SJCRH30 (cell line): Measurements from ENCODE around the gene ENOPH1. TPM values are rescaled to one million over a fixed set of nuclear protein-coding genes. Genes with fewer than 3 reads are reported as not detected.
"Not testable (repeated sequence)": the region's sequence is repeated elsewhere in the genome, so short reads cannot be mapped to it uniquely, and the experiment has no call there.

Source experiments
- DNase-seq, 2 experiments: peaks; one replicate each; pipeline ENCODE4 v3.0.0-alpha.2; 2015 to 2020
- H3K27ac ChIP-seq: fragments of 250-450 bp; sonication (Bioruptor Pico); 2 replicates; pipeline ENCODE4 v1.5.1; 2020; ENCODE audit warnings: mild to moderate bottlenecking, moderate library complexity
- H3K27me3 ChIP-seq: fragments of 250-450 bp; sonication (Bioruptor Pico); 2 replicates; pipeline ENCODE4 v1.5.1; 2020; ENCODE audit warnings: mild to moderate bottlenecking, moderate library complexity
- H3K36me3 ChIP-seq: fragments of 250-450 bp; sonication (Bioruptor Pico); 2 replicates; pipeline ENCODE4 v1.5.1; 2020; ENCODE audit warnings: mild to moderate bottlenecking, moderate library complexity
- H3K4me1 ChIP-seq: fragments of 250-450 bp; sonication (Bioruptor Pico); 2 replicates; pipeline ENCODE4 v1.5.1; 2020; ENCODE audit warnings: mild to moderate bottlenecking, moderate library complexity
- H3K4me3 ChIP-seq: fragments of 250-450 bp; sonication (Bioruptor Pico); 2 replicates; pipeline ENCODE4 v1.5.1; 2020; ENCODE audit warnings: mild to moderate bottlenecking, moderate library complexity
- H3K9me3 ChIP-seq: fragments of 250-450 bp; sonication (Bioruptor Pico); replicated peaks from 2 replicates; pipeline ENCODE4 v1.5.1; 2020; ENCODE audit warnings: mild to moderate bottlenecking, moderate library complexity
- total RNA-seq: library from RNA; depleted of rRNA; stranded (reverse); fragments of >200 nt; shearing (Covaris generic); gene quantifications from 2 replicates; pipeline ENCODE4 v1.2.3, GENCODE V29; 2014

The ENOPH1 gene
- total RNA-seq, 1 experiment from 2014 or later: 107 TPM

- H3K4me3 ChIP-seq, H3K9me3 ChIP-seq, DNase-seq, H3K27me3 ChIP-seq, H3K36me3 ChIP-seq, H3K27ac ChIP-seq: not testable (repeated sequence)
- peaks cover 26% of the 10 kb centered on the region for H3K4me1 ChIP-seq
Measured at GRCh38 chr4:82473080-82473479, 42.7 kb downstream of the ENOPH1 start.

- H3K4me1 ChIP-seq: peaks cover 26% of the 10 kb centered on the region
- H3K36me3 ChIP-seq: peaks cover 5% of the 10 kb centered on the region; the same call in 1 of the 2 replicates
- no peak for DNase-seq
- H3K27ac ChIP-seq: no peak overlapping the region
- H3K27me3 ChIP-seq: no peaks in the 10 kb centered on the region
- no peaks in the 10 kb centered on the region; the same call in 1 of the 2 replicates for H3K9me3 ChIP-seq
- H3K4me3 ChIP-seq: no peak overlapping the region
Measured at GRCh38 chr4:82473621-82474164, 43.3 kb downstream of the ENOPH1 start.

GRCh38 chr4:82475931-82476330 is 45.5 kb downstream of the ENOPH1 start:
- peaks cover 26% of the 10 kb centered on the region for H3K4me1 ChIP-seq
- not testable (repeated sequence) for H3K36me3 ChIP-seq, H3K4me3 ChIP-seq, H3K27me3 ChIP-seq, H3K9me3 ChIP-seq
- peak overlapping the region; percentile 74 for H3K27ac ChIP-seq
- DNase-seq: peak; percentile 81

GRCh38 chr4:82477469-82477868 is 47.1 kb downstream of the ENOPH1 start:
- H3K9me3 ChIP-seq, H3K36me3 ChIP-seq, H3K27me3 ChIP-seq, H3K4me3 ChIP-seq: not testable (repeated sequence)
- peaks cover 26% of the 10 kb centered on the region for H3K4me1 ChIP-seq
- DNase-seq: peak; percentile 45 to 64
- H3K27ac ChIP-seq: peak overlapping the region; percentile 74

- no peak for DNase-seq
- Histone ChIP-seq H3K27me3 (no peaks in the 10 kb centered on the region), H3K4me3 (no peak overlapping the region), H3K9me3 (no peaks in the 10 kb centered on the region; the same call in 1 of the 2 replicates), H3K4me1 (peaks cover 26% of the 10 kb centered on the region), H3K36me3 (peaks cover 5% of the 10 kb centered on the region; the same call in 1 of the 2 replicates), H3K27ac (no peak overlapping the region)
Measured at GRCh38 chr4:82479562-82479961, 49.2 kb downstream of the ENOPH1 start.

GRCh38 chr4:82480771-82481505 is 50.5 kb downstream of the ENOPH1 start:
- H3K4me3 ChIP-seq: no peak overlapping the region
- no peaks in the 10 kb centered on the region for H3K27me3 ChIP-seq
- H3K4me1 ChIP-seq: peaks cover 18% of the 10 kb centered on the region
- no peak for DNase-seq
- no peaks in the 10 kb centered on the region; the same call in 1 of the 2 replicates for H3K9me3 ChIP-seq
- peaks cover 5% of the 10 kb centered on the region; the same call in 1 of the 2 replicates for H3K36me3 ChIP-seq
- H3K27ac ChIP-seq: no peak overlapping the region

GRCh38 chr4:82481506-82481840 is 51.1 kb downstream of the ENOPH1 start:
- no peaks in the 10 kb centered on the region; the same call in 1 of the 2 replicates for H3K9me3 ChIP-seq

GRCh38 chr4:82482387-82482786 is 52.0 kb downstream of the ENOPH1 start:
- peaks cover 5% of the 10 kb centered on the region for H3K36me3 ChIP-seq
- no peak for DNase-seq
- no peaks in the 10 kb centered on the region; the same call in 1 of the 2 replicates for H3K9me3 ChIP-seq
- H3K4me3 ChIP-seq: no peak overlapping the region
- H3K27ac ChIP-seq: no peak overlapping the region
- H3K27me3 ChIP-seq: no peaks in the 10 kb centered on the region
- peaks cover 6% of the 10 kb centered on the region for H3K4me1 ChIP-seq

More at GRCh38 chr4:82481506-82481840, 51.1 kb downstream of the ENOPH1 start:
- DNase-seq: no peak
- Histone ChIP-seq H3K4me3 (no peak overlapping the region), H3K4me1 (peaks cover 13% of the 10 kb centered on the region), H3K27ac (no peak overlapping the region), H3K27me3 (no peaks in the 10 kb centered on the region), H3K36me3 (peaks cover 5% of the 10 kb centered on the region; the same call in 1 of the 2 replicates)

GRCh38 chr4:82484996-82485783 is 54.8 kb downstream of the ENOPH1 start:
- H3K9me3 ChIP-seq: no peaks in the 10 kb centered on the region; the same call in 1 of the 2 replicates
- peaks cover 8% of the 10 kb centered on the region for H3K4me1 ChIP-seq
- H3K27me3 ChIP-seq: no peaks in the 10 kb centered on the region
- H3K27ac ChIP-seq: no peak overlapping the region
- no peaks in the 10 kb centered on the region; the same call in 1 of the 2 replicates for H3K36me3 ChIP-seq
- no peak overlapping the region for H3K4me3 ChIP-seq
- no peak for DNase-seq

GRCh38 chr4:82489076-82489475 is 58.7 kb downstream of the ENOPH1 start:
- DNase-seq: no peak
- no peak overlapping the region for H3K4me3 ChIP-seq
- no peaks in the 10 kb centered on the region; the same call in 1 of the 2 replicates for H3K9me3 ChIP-seq
- no peaks in the 10 kb centered on the region for H3K27me3 ChIP-seq
- no peak overlapping the region for H3K27ac ChIP-seq
- H3K36me3 ChIP-seq: no peaks in the 10 kb centered on the region; the same call in 1 of the 2 replicates
- H3K4me1 ChIP-seq: peaks cover 24% of the 10 kb centered on the region

GRCh38 chr4:82489987-82490386 is 59.6 kb downstream of the ENOPH1 start:
- no peaks in the 10 kb centered on the region; the same call in 1 of the 2 replicates for H3K9me3 ChIP-seq
- DNase-seq: no peak
- peaks cover 24% of the 10 kb centered on the region for H3K4me1 ChIP-seq
- no peaks in the 10 kb centered on the region for H3K27me3 ChIP-seq
- no peak overlapping the region for H3K27ac ChIP-seq
- H3K4me3 ChIP-seq: no peak overlapping the region
- no peaks in the 10 kb centered on the region; the same call in 1 of the 2 replicates for H3K36me3 ChIP-seq

- DNase-seq: peak; percentile 58 to 72
- H3K4me3 ChIP-seq: no peak overlapping the region
Measured at GRCh38 chr4:82491251-82491960, 61.0 kb downstream of the ENOPH1 start.

GRCh38 chr4:82493721-82494425 is 63.5 kb downstream of the ENOPH1 start:
- no peak overlapping the region for H3K27ac ChIP-seq
- H3K4me3 ChIP-seq: no peak overlapping the region
- H3K27me3 ChIP-seq: no peaks in the 10 kb centered on the region
- no peaks in the 10 kb centered on the region for H3K36me3 ChIP-seq
- H3K4me1 ChIP-seq: peaks cover 21% of the 10 kb centered on the region
- H3K9me3 ChIP-seq: no peaks in the 10 kb centered on the region
- DNase-seq: no peak

More at GRCh38 chr4:82491251-82491960, 61.0 kb downstream of the ENOPH1 start:
- H3K27ac ChIP-seq: peak overlapping the region; percentile 22; the same call in 1 of the 2 replicates
- H3K9me3 ChIP-seq: no peaks in the 10 kb centered on the region; the same call in 1 of the 2 replicates
- H3K4me1 ChIP-seq: peaks cover 21% of the 10 kb centered on the region
- no peaks in the 10 kb centered on the region; the same call in 1 of the 2 replicates for H3K36me3 ChIP-seq
- no peaks in the 10 kb centered on the region for H3K27me3 ChIP-seq

GRCh38 chr4:82495666-82496065 is 65.3 kb downstream of the ENOPH1 start:
- DNase-seq: no peak
- H3K9me3 ChIP-seq: no peaks in the 10 kb centered on the region
- H3K4me1 ChIP-seq: peaks cover 13% of the 10 kb centered on the region
- H3K27ac ChIP-seq: no peak overlapping the region
- H3K27me3 ChIP-seq: no peaks in the 10 kb centered on the region
- no peaks in the 10 kb centered on the region for H3K36me3 ChIP-seq
- no peak overlapping the region for H3K4me3 ChIP-seq
